Neural crest cell (in vitro differentiated cells): Measurements from ENCODE around the gene SEC14L1. TPM values are rescaled to one million over a fixed set of nuclear protein-coding genes. Genes with fewer than 3 reads are reported as not detected.
"Not testable (repeated sequence)": the region's sequence is repeated elsewhere in the genome, so short reads cannot be mapped to it uniquely, and the experiment has no call there.

Experiments
- DNase-seq: peaks from one replicate; pipeline ENCODE4 v3.0.0; 2021; ENCODE audit warnings: low read depth, mixed read lengths, low spot score
- H3K27ac Mint-ChIP-seq: one replicate; pipeline ENCODE4 v1.8.0; 2021; ENCODE audit warnings: mild to moderate bottlenecking, mixed read lengths; ENCODE audit not compliant: unreplicated experiment
- H3K27me3 Mint-ChIP-seq: 2 replicates; pipeline ENCODE4 v1.8.0; 2021; ENCODE audit warnings: low read depth, mild to moderate bottlenecking, mixed read lengths
- H3K36me3 Mint-ChIP-seq: 2 replicates; pipeline ENCODE4 v1.8.0; 2021; ENCODE audit warnings: low read depth, mild to moderate bottlenecking, mixed read lengths
- H3K4me1 Mint-ChIP-seq: 2 replicates; pipeline ENCODE4 v1.8.0; 2021; ENCODE audit warnings: mixed read lengths
- H3K4me3 Mint-ChIP-seq: one replicate; pipeline ENCODE4 v1.8.0; 2021; ENCODE audit warnings: mild to moderate bottlenecking, mixed read lengths
- H3K9me3 Mint-ChIP-seq: 2 replicates; pipeline ENCODE4 v1.8.0; 2021; ENCODE audit warnings: mixed read lengths
- CTCF ChIP-seq: fragments of 200-600 bp; sonication (generic); conservative IDR thresholded peaks from 2 replicates; pipeline ENCODE4 v1.5.0; 2021; ENCODE audit warnings: antibody characterized with exemption, mild to moderate bottlenecking
- total RNA-seq: library from RNA; stranded (reverse); gene quantifications from 2 replicates; pipeline ENCODE4 v1.2.1, GENCODE V29; 2021

Gene SEC14L1
- total RNA-seq, 1 donor from 2014 or later: 108 TPM

DNA sequence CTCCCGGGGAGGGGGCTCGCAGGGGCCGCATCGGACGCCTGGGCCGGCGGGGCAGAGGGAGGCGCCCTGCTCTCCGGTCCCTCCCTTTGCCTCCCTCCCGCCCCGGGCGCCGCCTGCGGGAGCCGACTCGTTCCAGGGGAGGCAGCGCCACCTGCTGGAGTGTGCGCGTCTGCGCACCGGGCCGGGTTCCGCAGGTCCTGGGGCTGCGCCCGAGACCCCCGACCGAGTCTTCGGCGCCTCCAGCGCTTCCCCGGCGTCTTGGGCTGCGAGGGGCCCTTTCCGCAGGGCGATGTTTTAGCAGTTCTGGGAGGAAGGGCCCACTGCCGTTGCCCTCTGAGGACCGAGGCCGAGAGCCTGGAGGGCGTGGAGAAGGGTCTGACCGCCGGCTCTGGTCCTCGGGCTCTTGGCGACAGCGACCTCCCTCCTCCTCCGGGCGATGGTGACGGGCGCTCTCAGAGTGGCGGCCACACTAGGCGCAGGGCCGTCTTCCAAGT, 106.3 kb downstream of the SEC14L1 start:
- TF ChIP-seq CTCF: peak; percentile 100
- peaks cover 11% of the 10 kb centered on the region for H3K27me3 Mint-ChIP-seq
- no peak overlapping the region for H3K27ac Mint-ChIP-seq
- H3K4me1 Mint-ChIP-seq: peaks cover 12% of the 10 kb centered on the region
- peak overlapping the region; percentile 69 for H3K4me3 Mint-ChIP-seq
- H3K36me3 Mint-ChIP-seq: no peaks in the 10 kb centered on the region
- peak; percentile 97 for DNase-seq
- H3K9me3 Mint-ChIP-seq: no peaks in the 10 kb centered on the region

DNA sequence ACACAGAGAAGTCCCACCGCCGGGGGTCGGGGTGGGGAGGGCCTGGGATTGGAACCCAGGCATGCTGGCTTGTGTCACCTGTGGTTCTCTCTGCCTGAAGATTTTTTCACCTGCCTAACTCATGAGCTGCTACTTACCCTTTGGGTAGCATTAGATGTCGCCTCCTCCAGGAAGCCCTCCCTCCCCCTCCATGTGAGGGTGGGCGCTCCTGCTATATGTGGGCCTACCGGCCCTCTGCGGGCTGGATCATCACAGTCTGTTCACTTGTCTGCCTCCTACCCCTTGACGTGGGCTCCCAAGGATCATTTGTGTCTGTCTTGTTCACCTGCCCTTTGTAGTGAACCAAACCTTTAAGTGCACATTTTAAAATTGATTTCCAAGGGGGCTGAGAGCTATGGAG, 106.8 kb downstream of the SEC14L1 start:
- H3K4me1 Mint-ChIP-seq: peaks cover 7% of the 10 kb centered on the region
- peaks cover 11% of the 10 kb centered on the region for H3K27me3 Mint-ChIP-seq
- H3K9me3 Mint-ChIP-seq: no peaks in the 10 kb centered on the region
- no peak for DNase-seq
- H3K36me3 Mint-ChIP-seq: no peaks in the 10 kb centered on the region
- peak overlapping the region; percentile 69 for H3K4me3 Mint-ChIP-seq
- H3K27ac Mint-ChIP-seq: no peak overlapping the region
- no peak for TF ChIP-seq CTCF

DNA sequence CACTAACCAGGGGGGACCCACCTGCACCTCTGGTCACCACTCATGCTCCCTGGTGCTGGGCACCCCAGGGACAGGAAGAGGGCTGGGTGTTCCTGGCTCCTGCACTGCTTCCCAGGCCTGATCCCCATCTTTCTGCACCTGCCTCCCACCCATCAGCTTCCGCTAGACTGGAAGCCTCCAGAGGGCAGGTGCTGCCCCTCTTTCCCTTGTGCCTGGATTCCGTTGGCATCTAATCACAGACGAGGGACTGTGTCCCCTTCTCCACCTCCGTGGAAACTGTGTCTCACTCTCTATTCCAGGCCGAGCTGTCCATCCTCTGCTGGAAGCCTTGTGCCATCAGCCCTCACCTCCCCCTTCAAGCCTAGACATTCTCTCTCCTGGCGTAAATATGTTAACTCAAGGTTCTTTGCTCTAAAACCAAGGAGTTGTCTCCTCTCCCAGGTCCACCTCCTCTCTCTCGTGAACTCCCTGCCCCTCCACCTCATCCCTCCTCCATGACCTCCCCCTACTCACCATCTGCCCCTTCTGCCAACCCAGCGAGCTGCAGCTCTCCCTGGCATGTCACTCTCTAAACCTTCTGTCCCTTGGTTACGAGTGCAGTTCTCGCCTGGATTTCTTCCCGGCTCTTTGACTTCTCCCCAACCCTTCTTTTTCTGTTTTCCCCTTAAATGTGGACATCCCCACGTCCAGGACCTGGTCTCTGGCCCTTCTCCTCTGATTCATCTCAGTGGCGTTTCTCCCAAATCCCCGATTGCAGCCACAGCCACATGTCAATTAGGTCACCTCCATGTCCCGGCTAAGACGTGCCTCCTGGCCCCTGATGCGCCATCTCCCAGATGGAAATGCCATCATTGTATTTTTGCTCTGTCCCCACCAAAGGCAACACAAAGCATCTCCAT, 107.7 kb downstream of the SEC14L1 start:
- H3K4me1 Mint-ChIP-seq: peaks cover 4% of the 10 kb centered on the region
- peaks cover 11% of the 10 kb centered on the region for H3K27me3 Mint-ChIP-seq
- H3K27ac Mint-ChIP-seq: no peak overlapping the region
- no peaks in the 10 kb centered on the region for H3K36me3 Mint-ChIP-seq
- H3K9me3 Mint-ChIP-seq: no peaks in the 10 kb centered on the region
- TF ChIP-seq CTCF: no peak
- DNase-seq: no peak
- H3K4me3 Mint-ChIP-seq: peak overlapping the region; percentile 56

DNA sequence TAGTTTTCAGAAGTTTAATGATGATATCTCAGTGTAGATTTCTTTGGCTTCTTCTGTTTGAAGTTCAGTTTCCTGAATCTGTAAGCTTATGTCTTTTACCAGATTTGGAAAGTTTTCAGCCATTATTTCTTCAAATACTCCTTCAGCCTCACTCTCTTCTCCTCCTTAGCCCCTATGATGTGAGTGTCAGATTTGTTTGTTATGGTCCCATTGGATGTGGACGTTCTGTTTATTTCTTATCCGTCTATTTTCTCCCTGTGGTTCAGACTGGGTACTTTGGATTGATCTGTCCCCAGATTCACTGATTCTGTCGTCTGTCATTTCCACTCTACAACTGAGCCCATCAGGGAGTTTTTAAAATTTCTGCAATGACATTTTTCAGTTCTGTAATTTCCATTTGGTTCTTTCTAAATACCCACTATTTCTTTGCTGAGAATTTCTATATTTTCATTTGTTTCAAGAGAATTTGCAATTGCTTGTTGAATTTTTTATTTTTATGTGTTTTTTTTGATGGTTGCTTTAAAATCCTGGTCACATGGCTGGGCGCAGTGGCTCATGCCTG, 110.9 kb downstream of the SEC14L1 start:
- TF ChIP-seq CTCF: no peak
- H3K36me3 Mint-ChIP-seq: no peaks in the 10 kb centered on the region
- H3K9me3 Mint-ChIP-seq: no peaks in the 10 kb centered on the region
- peaks cover 11% of the 10 kb centered on the region for H3K27me3 Mint-ChIP-seq
- no peaks in the 10 kb centered on the region for H3K4me1 Mint-ChIP-seq
- no peak overlapping the region for H3K27ac Mint-ChIP-seq
- no peak for DNase-seq
- no peak overlapping the region for H3K4me3 Mint-ChIP-seq

- H3K4me3 Mint-ChIP-seq, H3K9me3 Mint-ChIP-seq, H3K27ac Mint-ChIP-seq, H3K36me3 Mint-ChIP-seq, H3K4me1 Mint-ChIP-seq, DNase-seq: not testable (repeated sequence)
- peaks cover 11% of the 10 kb centered on the region for H3K27me3 Mint-ChIP-seq
Observed at GRCh38 chr17:77252306-77252705, 111.5 kb downstream of the SEC14L1 start.

GRCh38 chr17:77253611-77254051, 112.9 kb downstream of the SEC14L1 start:
- no peak overlapping the region for H3K27ac Mint-ChIP-seq
- H3K36me3 Mint-ChIP-seq: no peaks in the 10 kb centered on the region
- peaks cover 6% of the 10 kb centered on the region for H3K27me3 Mint-ChIP-seq
- no peak for DNase-seq
- TF ChIP-seq CTCF: no peak
- H3K4me3 Mint-ChIP-seq: no peak overlapping the region
- H3K4me1 Mint-ChIP-seq: no peaks in the 10 kb centered on the region
- H3K9me3 Mint-ChIP-seq: no peaks in the 10 kb centered on the region
